Type B pancreatic cell (in vitro differentiated cells): ENCODE measurements around the gene POU2AF2. TPM values are rescaled to one million over a fixed set of nuclear protein-coding genes. Genes with fewer than 3 reads are reported as not detected.
A peak's percentile ranks its signal among the peaks of the same experiment; 100 is the strongest.

ENCODE experiments used
- DNase-seq: peaks from one replicate; pipeline ENCODE4 v3.0.0; 2021; ENCODE audit warnings: mixed read lengths; ENCODE audit not compliant: unreplicated experiment; ENCODE audit errors: extremely low spot score
- H3K27ac Mint-ChIP-seq: 2 replicates; pipeline ENCODE4 v1.8.0; 2021; ENCODE audit warnings: mild to moderate bottlenecking, mixed read lengths
- H3K27me3 Mint-ChIP-seq: 2 replicates; pipeline ENCODE4 v1.8.0; 2021; ENCODE audit warnings: mixed read lengths
- H3K36me3 Mint-ChIP-seq: 2 replicates; pipeline ENCODE4 v1.8.0; 2021; ENCODE audit warnings: mixed read lengths
- H3K4me1 Mint-ChIP-seq: one replicate; pipeline ENCODE4 v1.8.0; 2021; ENCODE audit warnings: mixed read lengths; ENCODE audit not compliant: unreplicated experiment
- H3K4me3 Mint-ChIP-seq: 2 replicates; pipeline ENCODE4 v1.8.0; 2021; ENCODE audit warnings: mild to moderate bottlenecking, mixed read lengths
- H3K9me3 Mint-ChIP-seq: 2 replicates; pipeline ENCODE4 v1.8.0; 2021; ENCODE audit warnings: mixed read lengths
- CTCF ChIP-seq: fragments of 200-600 bp; sonication (generic); conservative IDR thresholded peaks from 2 replicates; pipeline ENCODE4 v1.5.0; 2021; ENCODE audit warnings: antibody characterized with exemption, mild to moderate bottlenecking
- total RNA-seq: library from RNA; stranded (reverse); gene quantifications from 2 replicates; pipeline ENCODE4 v1.2.1, GENCODE V29; 2021; ENCODE audit warnings: low replicate concordance

Gene POU2AF2
- total RNA-seq, 1 donor from 2014 or later = 0.39 TPM

- TF ChIP-seq CTCF = no peak
- no peak overlapping the region for H3K4me3 Mint-ChIP-seq
- H3K9me3 Mint-ChIP-seq = no peaks in the 10 kb centered on the region
- DNase-seq = no peak
- H3K27ac Mint-ChIP-seq = peak overlapping the region; percentile 76
- peaks cover 7% of the 10 kb centered on the region for H3K36me3 Mint-ChIP-seq
- H3K4me1 Mint-ChIP-seq = peaks cover 25% of the 10 kb centered on the region
- peaks cover 7% of the 10 kb centered on the region for H3K27me3 Mint-ChIP-seq
Observed at GRCh38 chr11:111307472-111308108, 62.1 kb downstream of the POU2AF2 start.

GRCh38 chr11:111308140-111308539, 62.6 kb downstream of the POU2AF2 start:
- peak overlapping the region; percentile 72 for H3K4me3 Mint-ChIP-seq
- H3K36me3 Mint-ChIP-seq = peaks cover 7% of the 10 kb centered on the region
- H3K27me3 Mint-ChIP-seq = peaks cover 7% of the 10 kb centered on the region
- DNase-seq = no peak
- TF ChIP-seq CTCF = no peak
- H3K27ac Mint-ChIP-seq = peak overlapping the region; percentile 76
- H3K4me1 Mint-ChIP-seq = peaks cover 20% of the 10 kb centered on the region
- H3K9me3 Mint-ChIP-seq = no peaks in the 10 kb centered on the region

GRCh38 chr11:111309215-111309915, 63.8 kb downstream of the POU2AF2 start:
- Mint-ChIP-seq H3K27me3 (peaks cover 7% of the 10 kb centered on the region), H3K9me3 (no peaks in the 10 kb centered on the region), H3K36me3 (peaks cover 7% of the 10 kb centered on the region), H3K4me3 (no peak overlapping the region), H3K27ac (no peak overlapping the region), H3K4me1 (peaks cover 15% of the 10 kb centered on the region)
- TF ChIP-seq CTCF = no peak
- no peak for DNase-seq

GRCh38 chr11:111310088-111310487, 64.6 kb downstream of the POU2AF2 start:
- peaks cover 7% of the 10 kb centered on the region for H3K36me3 Mint-ChIP-seq
- peaks cover 7% of the 10 kb centered on the region for H3K27me3 Mint-ChIP-seq

GRCh38 chr11:111310723-111311122, 65.2 kb downstream of the POU2AF2 start:
- H3K36me3 Mint-ChIP-seq = peaks cover 3% of the 10 kb centered on the region
- no peak for DNase-seq
- H3K27me3 Mint-ChIP-seq = peaks cover 4% of the 10 kb centered on the region
- peaks cover 6% of the 10 kb centered on the region for H3K4me1 Mint-ChIP-seq
- TF ChIP-seq CTCF = no peak
- no peak overlapping the region for H3K4me3 Mint-ChIP-seq
- peak overlapping the region; percentile 42 for H3K27ac Mint-ChIP-seq
- H3K9me3 Mint-ChIP-seq = no peaks in the 10 kb centered on the region

More at GRCh38 chr11:111310088-111310487, 64.6 kb downstream of the POU2AF2 start:
- Mint-ChIP-seq H3K4me3 (no peak overlapping the region), H3K27ac (peak overlapping the region; percentile 42), H3K9me3 (no peaks in the 10 kb centered on the region), H3K4me1 (peaks cover 12% of the 10 kb centered on the region)
- TF ChIP-seq CTCF = no peak
- DNase-seq = no peak
